Gastroesophageal sphincter (tissue), 4 donors: ENCODE measurements around the gene LYPD3. TPM values are rescaled to one million over a fixed set of nuclear protein-coding genes. Genes with fewer than 3 reads are reported as not detected.

Experiments used
- ATAC-seq: fragments of 150-250 bp; one replicate; pipeline ENCODE4 v1.9.1; 2016; ENCODE audit warnings: mild to moderate bottlenecking, moderate library complexity
- H3K27ac ChIP-seq, 4 donors: fragments of 200-600 bp; sonication (generic) in 3 of 4; 1 replicate in 3 of 4; 2 replicates in 1 of 4; pipeline ENCODE4 v1.5.1; 2016 to 2019
- H3K27me3 ChIP-seq: fragments of 200-600 bp; sonication (generic); one replicate; pipeline ENCODE4 v1.5.1; 2019
- H3K36me3 ChIP-seq, 2 donors: fragments of 200-600 bp; sonication (generic); one replicate each; pipeline ENCODE4 v1.5.1; 2019; ENCODE audit warnings: control low read depth in 1 of 2
- H3K4me1 ChIP-seq, 3 donors: fragments of 200-600 bp; sonication (generic); 1 replicate in 2 of 3; 2 replicates in 1 of 3; pipeline ENCODE4 v1.5.1; 2016 to 2019; ENCODE audit warnings: control low read depth in 2 of 3
- H3K4me3 ChIP-seq, 2 donors: fragments of 200-600 bp; sonication (generic); one replicate each; pipeline ENCODE4 v1.5.1; 2019; ENCODE audit warnings: mild to moderate bottlenecking in 1 of 2, moderate library complexity in 1 of 2
- H3K9me3 ChIP-seq, 3 donors: fragments of 200-600 bp; sonication (generic); one replicate each; pipeline ENCODE4 v1.5.1; 2017 to 2019; ENCODE audit warnings: control low read depth in 2 of 3
- POLR2A ChIP-seq, 2 donors: fragments of 450-650 bp; IDR thresholded peaks; one replicate each; pipeline ENCODE4 v1.6.1; 2017; ENCODE audit warnings: antibody characterized with exemption in 2 of 2, mild to moderate bottlenecking in 2 of 2, moderate library complexity in 1 of 2
- POLR2AphosphoS5 ChIP-seq: sonication (generic); formaldehyde crosslinking; IDR thresholded peaks from one replicate; pipeline ENCODE4 v1.6.1; 2017; ENCODE audit warnings: antibody characterized with exemption
- WGBS, 2 donors: methylation state at CpG; one replicate each; pipeline ENCODE4 v1.1.5; 2018; ENCODE audit warnings: low coverage in 1 of 2; 5-methylcytosine and 5-hydroxymethylcytosine counted together
- total RNA-seq, 4 donors: library from RNA; depleted of rRNA; stranded (reverse); fragments of >200 nt; gene quantifications; one replicate each; pipeline ENCODE4 v1.1.0, GENCODE V29; 2016
- TF ChIP-seq, protein P1 (sequence below), 4 experiments: fragments of 200-600 bp in 2 of 4; fragments of 450-650 bp in 2 of 4; sonication (generic) in 1 of 4; IDR thresholded peaks; one replicate each; pipeline ENCODE4 v1.5.1; 2017 to 2019; ENCODE audit warnings: antibody characterized with exemption in 4 of 4, mild to moderate bottlenecking in 2 of 4, moderate library complexity in 2 of 4

LYPD3 gene
- total RNA-seq, 4 donors from 2014 or later = 0.39 to 8.4 (median 2.7) TPM

- no peak for ATAC-seq
- Histone ChIP-seq H3K27me3 (no peaks in the 10 kb centered on the region), H3K9me3 (no peaks in the 10 kb centered on the region), H3K36me3 (no peaks in the 10 kb centered on the region), H3K4me1 (no peaks in the 10 kb centered on the region), H3K27ac (no peak overlapping the region), H3K4me3 (no peak overlapping the region)
- WGBS, 2 donors = 61 to 73% methylated on average over 6 of the region's 6 CpGs
- TF ChIP-seq POLR2AphosphoS5 (no peak), POLR2A (IDR thresholded peaks at IDR 0.05) (no peak)
- TF ChIP-seq, protein P1, sequence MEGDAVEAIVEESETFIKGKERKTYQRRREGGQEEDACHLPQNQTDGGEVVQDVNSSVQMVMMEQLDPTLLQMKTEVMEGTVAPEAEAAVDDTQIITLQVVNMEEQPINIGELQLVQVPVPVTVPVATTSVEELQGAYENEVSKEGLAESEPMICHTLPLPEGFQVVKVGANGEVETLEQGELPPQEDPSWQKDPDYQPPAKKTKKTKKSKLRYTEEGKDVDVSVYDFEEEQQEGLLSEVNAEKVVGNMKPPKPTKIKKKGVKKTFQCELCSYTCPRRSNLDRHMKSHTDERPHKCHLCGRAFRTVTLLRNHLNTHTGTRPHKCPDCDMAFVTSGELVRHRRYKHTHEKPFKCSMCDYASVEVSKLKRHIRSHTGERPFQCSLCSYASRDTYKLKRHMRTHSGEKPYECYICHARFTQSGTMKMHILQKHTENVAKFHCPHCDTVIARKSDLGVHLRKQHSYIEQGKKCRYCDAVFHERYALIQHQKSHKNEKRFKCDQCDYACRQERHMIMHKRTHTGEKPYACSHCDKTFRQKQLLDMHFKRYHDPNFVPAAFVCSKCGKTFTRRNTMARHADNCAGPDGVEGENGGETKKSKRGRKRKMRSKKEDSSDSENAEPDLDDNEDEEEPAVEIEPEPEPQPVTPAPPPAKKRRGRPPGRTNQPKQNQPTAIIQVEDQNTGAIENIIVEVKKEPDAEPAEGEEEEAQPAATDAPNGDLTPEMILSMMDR (IDR thresholded peaks at IDR 0.05) = no peak
Observed at GRCh38 chr19:43412441-43412840, 53.0 kb downstream of the LYPD3 start.

Other genes with a start within 250 kb of the LYPD3 start
- not detected for gene PSG9, start 196.1 kb downstream of the LYPD3 start, total RNA-seq
- gene CD177, start 111.9 kb downstream of the LYPD3 start, total RNA-seq = 1 to 10 TPM in 1 of 4 donors, under 1 TPM in 3; 0.15 to 1.8 (median 0.69) TPM
- gene TEX101, start 50.7 kb downstream of the LYPD3 start, total RNA-seq = not detected
- 10 to 100 TPM in 3 of 4 donors, 1 to 10 TPM in 1; 8.8 to 38.1 (median 14.9) TPM for gene PHLDB3, start 39.1 kb upstream of the LYPD3 start, total RNA-seq
- gene ETHE1, start 61.6 kb upstream of the LYPD3 start, total RNA-seq = 10 to 100 TPM; 33.3 to 55.9 (median 52.3) TPM
- 1 to 10 TPM in 1 of 4 donors, under 1 TPM in 1, not detected in 2; 0.66 to 3.3 TPM for gene ZNF575, start 67.6 kb upstream of the LYPD3 start, total RNA-seq
- gene XRCC1, start 109.9 kb upstream of the LYPD3 start, total RNA-seq = 10 to 100 TPM; 17.9 to 31.0 (median 22.6) TPM
- 1 to 10 TPM; 2.3 to 9.4 (median 6.7) TPM for gene PINLYP, start 110.2 kb upstream of the LYPD3 start, total RNA-seq
- 10 to 100 TPM; 25.5 to 38.5 (median 27.8) TPM for gene IRGQ, start 130.5 kb upstream of the LYPD3 start, total RNA-seq
- gene ZNF576, start 131.0 kb upstream of the LYPD3 start, total RNA-seq = 10 to 100 TPM; 10.8 to 19.9 (median 14.2) TPM
- gene SRRM5, start 146.5 kb upstream of the LYPD3 start, total RNA-seq = under 1 TPM in 1 of 4 donors, not detected in 3; 0.13 TPM
- gene ZNF428, start 154.0 kb upstream of the LYPD3 start, total RNA-seq = 10 to 100 TPM; 33.9 to 54.1 (median 45.0) TPM
- gene CADM4, start 174.2 kb upstream of the LYPD3 start, total RNA-seq = 10 to 100 TPM; 19.8 to 52.5 (median 31.6) TPM
- gene PLAUR, start 204.6 kb upstream of the LYPD3 start, total RNA-seq = 10 to 100 TPM in 3 of 4 donors, 1 to 10 TPM in 1; 3.4 to 25.8 (median 15.7) TPM